Tibial nerve (tissue), 4 donors: ENCODE measurements around the gene MFGE8. TPM values are rescaled to one million over a fixed set of nuclear protein-coding genes. Genes with fewer than 3 reads are reported as not detected.

ENCODE experiments used
- DNase-seq, 2 donors: peaks; one replicate each; pipeline ENCODE4 v3.0.0-alpha.2; 2019; ENCODE audit warnings: low spot score in 2 of 2
- H3K27ac ChIP-seq, 4 donors: fragments of 200-600 bp; sonication (generic) in 3 of 4; one replicate each; pipeline ENCODE4 v1.5.1; 2017 to 2019; ENCODE audit warnings: mild to moderate bottlenecking in 1 of 4
- H3K27me3 ChIP-seq, 2 donors: fragments of 200-600 bp; sonication (generic) in 1 of 2; one replicate each; pipeline versions ENCODE4 v1.5.1 to v1.6.0; 2017 to 2019
- H3K36me3 ChIP-seq, 3 donors: fragments of 200-600 bp; sonication (generic); one replicate each; pipeline ENCODE4 v1.5.1; 2018 to 2019
- H3K4me1 ChIP-seq, 4 donors: fragments of 200-600 bp; sonication (generic) in 3 of 4; one replicate each; pipeline ENCODE4 v1.5.1; 2017 to 2019
- H3K4me3 ChIP-seq, 4 donors: fragments of 200-600 bp; sonication (generic) in 3 of 4; one replicate each; pipeline ENCODE4 v1.5.1; 2017 to 2019; ENCODE audit warnings: mild to moderate bottlenecking in 1 of 4, moderate library complexity in 1 of 4
- H3K9me3 ChIP-seq, 4 donors: fragments of 200-600 bp; sonication (generic) in 3 of 4; one replicate each; pipeline ENCODE4 v1.5.1; 2017 to 2019
- EP300 ChIP-seq, 2 donors: sonication (generic); formaldehyde crosslinking; IDR thresholded peaks; one replicate each; pipeline ENCODE4 v1.6.1; 2017; ENCODE audit warnings: antibody characterized with exemption in 2 of 2, mild to moderate bottlenecking in 1 of 2
- POLR2A ChIP-seq, 2 donors: fragments of 450-650 bp; IDR thresholded peaks; one replicate each; pipeline ENCODE4 v1.6.1; 2017; ENCODE audit warnings: antibody characterized with exemption in 2 of 2, mild to moderate bottlenecking in 2 of 2, moderate library complexity in 2 of 2
- WGBS, 2 donors: methylation state at CpG; one replicate each; pipeline ENCODE4 v1.1.5; 2018; 5-methylcytosine and 5-hydroxymethylcytosine counted together
- total RNA-seq, 4 donors: library from RNA; depleted of rRNA; stranded (reverse); fragments of >200 nt; gene quantifications; one replicate each; pipeline ENCODE4 v1.1.0, GENCODE V29; 2016
- TF ChIP-seq, protein P1 (sequence below), 5 experiments: fragments of 200-600 bp in 3 of 5; fragments of 450-650 bp in 2 of 5; sonication (generic) in 3 of 5; IDR thresholded peaks; one replicate each; pipeline ENCODE4 v1.5.1; 2016 to 2019; ENCODE audit warnings: antibody characterized with exemption in 5 of 5, mild to moderate bottlenecking in 3 of 5, moderate library complexity in 2 of 5

The MFGE8 gene
- total RNA-seq, 4 donors from 2014 or later, result 349 to 553 (median 488) TPM

DNA sequence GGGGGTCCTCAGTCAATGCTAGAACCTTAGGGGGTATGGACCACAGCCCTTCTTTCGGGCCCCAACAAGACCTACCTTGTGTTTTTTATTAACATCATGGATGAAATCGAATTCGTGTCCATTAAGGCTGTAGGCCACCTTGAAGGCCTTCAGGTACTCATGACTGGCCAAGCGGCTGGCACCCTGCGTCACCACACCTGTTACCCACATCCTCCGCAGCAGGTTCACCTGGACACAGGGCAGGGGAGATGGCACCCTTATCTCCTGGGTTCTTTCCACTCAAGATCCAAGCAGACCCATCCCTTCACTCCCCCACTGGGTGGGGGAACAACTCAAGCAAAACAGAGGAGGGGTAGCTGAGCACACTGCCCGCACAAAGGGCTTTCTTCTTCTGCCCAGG lies 6.6 kb downstream of the MFGE8 start:
- H3K36me3 ChIP-seq, result peaks cover 0 to 68% (median 0%) of the 10 kb centered on the region in 3 donors
- DNase-seq, result no peak
- H3K4me3 ChIP-seq, result no peak overlapping the region
- H3K27me3 ChIP-seq, result no peaks in the 10 kb centered on the region
- TF ChIP-seq, protein P1, sequence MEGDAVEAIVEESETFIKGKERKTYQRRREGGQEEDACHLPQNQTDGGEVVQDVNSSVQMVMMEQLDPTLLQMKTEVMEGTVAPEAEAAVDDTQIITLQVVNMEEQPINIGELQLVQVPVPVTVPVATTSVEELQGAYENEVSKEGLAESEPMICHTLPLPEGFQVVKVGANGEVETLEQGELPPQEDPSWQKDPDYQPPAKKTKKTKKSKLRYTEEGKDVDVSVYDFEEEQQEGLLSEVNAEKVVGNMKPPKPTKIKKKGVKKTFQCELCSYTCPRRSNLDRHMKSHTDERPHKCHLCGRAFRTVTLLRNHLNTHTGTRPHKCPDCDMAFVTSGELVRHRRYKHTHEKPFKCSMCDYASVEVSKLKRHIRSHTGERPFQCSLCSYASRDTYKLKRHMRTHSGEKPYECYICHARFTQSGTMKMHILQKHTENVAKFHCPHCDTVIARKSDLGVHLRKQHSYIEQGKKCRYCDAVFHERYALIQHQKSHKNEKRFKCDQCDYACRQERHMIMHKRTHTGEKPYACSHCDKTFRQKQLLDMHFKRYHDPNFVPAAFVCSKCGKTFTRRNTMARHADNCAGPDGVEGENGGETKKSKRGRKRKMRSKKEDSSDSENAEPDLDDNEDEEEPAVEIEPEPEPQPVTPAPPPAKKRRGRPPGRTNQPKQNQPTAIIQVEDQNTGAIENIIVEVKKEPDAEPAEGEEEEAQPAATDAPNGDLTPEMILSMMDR (IDR thresholded peaks at IDR 0.05), result no peak
- TF ChIP-seq POLR2A (IDR thresholded peaks at IDR 0.05) (no peak), EP300 (IDR thresholded peaks at IDR 0.05) (no peak)
- 97 to 98% methylated on average over 7 of the region's 7 CpGs for WGBS, 2 donors
- peaks cover 0 to 63% (median 17%) of the 10 kb centered on the region in 4 donors for H3K4me1 ChIP-seq
- H3K9me3 ChIP-seq, result no peaks in the 10 kb centered on the region
- peak overlapping the region in 1 of 4 donors; percentile 6 for H3K27ac ChIP-seq

DNA sequence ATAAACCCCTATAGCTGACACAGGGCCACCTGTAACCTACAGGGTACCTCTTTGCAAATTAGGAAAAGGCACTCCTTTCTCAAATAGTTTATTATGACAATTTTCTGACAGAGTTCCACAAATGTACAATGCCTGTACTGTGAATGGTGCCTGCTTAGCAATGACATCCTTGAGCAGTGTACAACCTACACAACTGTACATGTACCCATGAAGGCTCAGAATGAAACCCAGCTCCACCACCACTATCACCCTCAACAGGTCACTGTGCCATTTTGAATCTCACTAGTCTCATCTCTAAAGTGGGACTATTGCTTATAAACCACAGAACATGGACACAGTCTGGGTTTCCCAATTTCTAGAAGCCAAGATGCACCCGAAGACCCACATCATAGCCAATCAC lies 7.0 kb downstream of the MFGE8 start:
- WGBS, 2 donors, result 94 to 95% methylated on average over 1 of the region's 1 CpG
- H3K27ac ChIP-seq, result peak overlapping the region in 1 of 4 donors; percentile 71
- H3K4me1 ChIP-seq, result peaks cover 0 to 59% (median 15%) of the 10 kb centered on the region in 4 donors

DNA sequence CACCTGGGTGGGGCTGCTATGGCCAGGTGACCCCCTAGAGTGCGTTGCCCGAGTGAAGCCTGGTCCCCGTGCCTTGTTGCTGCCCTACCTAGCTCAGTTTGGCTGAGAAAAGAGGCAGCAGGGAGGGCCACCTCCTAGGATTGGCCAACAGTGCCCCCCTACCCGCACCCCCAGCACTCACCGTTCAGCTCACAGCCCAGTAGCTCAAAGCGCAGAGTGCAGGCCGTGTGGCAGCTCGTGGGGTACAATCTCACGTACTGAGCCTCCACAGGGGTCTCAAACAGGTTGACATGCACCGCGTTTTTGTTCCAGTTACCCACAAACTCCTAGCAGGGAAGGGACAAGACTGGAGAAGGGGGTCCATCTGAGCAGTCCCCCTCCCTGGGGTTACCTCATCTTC lies 7.6 kb downstream of the MFGE8 start:
- Histone ChIP-seq H3K27me3 (no peaks in the 10 kb centered on the region), H3K36me3 (peaks cover 0 to 76% (median 0%) of the 10 kb centered on the region in 3 donors), H3K4me3 (no peak overlapping the region), H3K4me1 (peaks cover 0 to 53% (median 13%) of the 10 kb centered on the region in 4 donors), H3K27ac (peak overlapping the region in 2 of 4 donors; percentile 36 to 71), H3K9me3 (no peaks in the 10 kb centered on the region)
- WGBS, 2 donors, result 76 to 87% methylated on average over 10 to 11 of the region's 11 CpGs
- TF ChIP-seq, protein P1 (IDR thresholded peaks at IDR 0.05), result no peak
- no peak for TF ChIP-seq EP300 (IDR thresholded peaks at IDR 0.05)
- no peak for TF ChIP-seq POLR2A (IDR thresholded peaks at IDR 0.05)
- no peak for DNase-seq

More for the DNA sequence above, 7.0 kb downstream of the MFGE8 start:
- Histone ChIP-seq H3K9me3 (no peaks in the 10 kb centered on the region), H3K4me3 (no peak overlapping the region), H3K36me3 (peaks cover 0 to 72% (median 0%) of the 10 kb centered on the region in 3 donors), H3K27me3 (no peaks in the 10 kb centered on the region)
- no peak for DNase-seq
- TF ChIP-seq POLR2A (IDR thresholded peaks at IDR 0.05), result no peak
- TF ChIP-seq, protein P1 (IDR thresholded peaks at IDR 0.05), result no peak
- TF ChIP-seq EP300 (IDR thresholded peaks at IDR 0.05), result no peak

DNA sequence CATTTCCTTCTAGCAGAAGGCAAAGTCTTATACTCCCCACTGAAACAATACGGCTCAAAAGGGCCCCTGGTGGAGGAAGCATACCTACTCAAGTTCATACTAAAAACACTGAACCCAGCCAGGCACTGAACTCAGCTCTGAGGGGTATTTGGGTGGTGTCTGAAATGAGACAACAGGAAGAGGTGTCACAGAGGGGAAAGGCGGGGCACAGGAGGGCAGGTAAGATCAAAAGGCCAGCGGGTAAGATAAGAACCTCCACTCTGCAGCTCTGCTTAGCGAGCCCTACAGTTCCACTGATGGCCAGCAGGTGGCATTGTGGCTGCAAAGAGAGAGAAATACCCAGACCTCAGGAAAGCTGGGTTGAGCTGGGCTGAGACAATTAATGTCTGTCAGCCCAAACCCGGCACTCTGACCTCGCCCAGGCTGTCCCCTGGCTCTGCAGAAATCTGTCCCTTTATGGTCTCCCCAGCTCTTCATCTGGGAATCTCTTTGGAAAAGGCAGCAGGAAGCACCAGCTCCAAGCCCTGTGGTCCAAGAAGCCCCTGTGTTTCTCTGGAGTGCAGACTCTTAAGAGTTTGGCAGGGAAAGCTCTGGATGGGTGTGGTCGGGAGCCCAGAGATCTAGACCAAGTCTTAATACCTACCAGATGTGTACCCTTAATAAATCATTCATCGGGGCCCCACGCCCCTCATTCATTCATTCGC lies 8.4 kb downstream of the MFGE8 start:
- no peaks in the 10 kb centered on the region for H3K9me3 ChIP-seq
- 20 to 22% methylated on average over 10 of the region's 10 CpGs for WGBS, 2 donors
- H3K27me3 ChIP-seq, result no peaks in the 10 kb centered on the region
- H3K36me3 ChIP-seq, result peaks cover 0 to 78% (median 0%) of the 10 kb centered on the region in 3 donors
- H3K27ac ChIP-seq, result peak overlapping the region in 2 of 4 donors; percentile 13 to 71
- H3K4me3 ChIP-seq, result no peak overlapping the region
- H3K4me1 ChIP-seq, result peaks cover 0 to 45% (median 6%) of the 10 kb centered on the region in 4 donors
- DNase-seq, result peak; percentile 85 to 96
- TF ChIP-seq, protein P1 (IDR thresholded peaks at IDR 0.05), result peak; percentile 94 to 99 (median 98)
- TF ChIP-seq EP300 (IDR thresholded peaks at IDR 0.05) (peak; percentile 25 to 42), POLR2A (IDR thresholded peaks at IDR 0.05) (no peak)

DNA sequence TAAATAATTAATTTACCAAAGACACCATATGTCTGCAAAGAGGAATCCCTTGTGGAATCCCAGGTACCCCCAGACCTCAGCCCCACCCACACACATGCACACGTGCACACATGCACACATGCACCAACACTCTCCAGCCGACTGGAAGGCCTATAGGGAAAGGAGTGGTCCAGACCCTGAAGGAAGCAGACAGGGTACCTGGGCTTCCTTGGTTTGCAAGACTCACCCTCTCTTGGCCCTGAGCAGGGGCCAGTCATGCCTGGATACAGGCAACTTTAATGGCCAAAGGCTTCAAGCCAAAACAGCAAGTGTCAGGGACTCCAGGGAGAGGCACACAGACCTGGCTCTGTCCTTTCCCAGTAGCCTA lies 8.9 kb downstream of the MFGE8 start:
- TF ChIP-seq, protein P1 (IDR thresholded peaks at IDR 0.05), result no peak
- TF ChIP-seq POLR2A (IDR thresholded peaks at IDR 0.05) (no peak), EP300 (IDR thresholded peaks at IDR 0.05) (no peak)
- Histone ChIP-seq H3K36me3 (peaks cover 0 to 78% (median 0%) of the 10 kb centered on the region in 3 donors), H3K27ac (peak overlapping the region in 2 of 4 donors; percentile 13 to 71), H3K27me3 (no peaks in the 10 kb centered on the region), H3K4me3 (no peak overlapping the region), H3K4me1 (peaks cover 0 to 40% (median 5%) of the 10 kb centered on the region in 4 donors), H3K9me3 (no peaks in the 10 kb centered on the region)
- 54 to 81% methylated on average over 2 of the region's 2 CpGs for WGBS, 2 donors
- DNase-seq, result no peak
